HEK293 (cell line): Measurements from ENCODE around the gene EPS8L3.
A peak's percentile ranks its signal among the peaks of the same experiment; 100 is the strongest.

Experiments
- CTCF ChIA-PET: fragments of 350-600 bp; formaldehyde crosslinking; extraction: SDS; loops from one replicate; lab custom pipeline; 2021; ENCODE audit warnings: antibody characterized with exemption; lab: Yijun Ruan, JAX
- POLR2A ChIA-PET: fragments of 300-600 bp; formaldehyde crosslinking; extraction: SDS; loops from one replicate; lab custom pipeline; 2020; ENCODE audit warnings: antibody characterized with exemption, inconsistent platforms; lab: Yijun Ruan, JAX
- H3K27ac ChIP-seq: fragments of 200-500 bp; sonication (Bioruptor generic); 2 replicates; pipeline ENCODE4 v1.5.1; 2014; ENCODE audit warnings: low read depth, low read length, control low read depth, inconsistent platforms; ENCODE audit errors: extremely low read depth
- H3K36me3 ChIP-seq, 2 experiments: fragments of 200-500 bp in 1 of 2; sonication (Bioruptor generic) in 1 of 2; 1 replicate in 1 of 2; 2 replicates in 1 of 2; pipeline ENCODE4 v1.5.1; 2014 to 2017; ENCODE audit warnings: inconsistent platforms in 2 of 2, low read length in 2 of 2; ENCODE audit not compliant: control insufficient read depth in 2 of 2, insufficient read depth in 1 of 2
- H3K4me1 ChIP-seq: fragments of 200-500 bp; sonication (Bioruptor generic); 2 replicates; pipeline ENCODE4 v1.5.1; 2014; ENCODE audit warnings: mild to moderate bottlenecking, low read length, inconsistent platforms; ENCODE audit not compliant: control insufficient read depth, insufficient read depth
- H3K4me3 ChIP-seq: 2 replicates; pipeline ENCODE4 v1.5.1; 2011; ENCODE audit warnings: low read depth, mild to moderate bottlenecking, control low read depth, low read length, moderate library complexity
- H3K9me3 ChIP-seq: fragments of 200-500 bp; sonication (Bioruptor generic); 2 replicates; pipeline ENCODE4 v1.5.1; 2014; ENCODE audit warnings: low read depth, low read length, inconsistent platforms; ENCODE audit not compliant: control insufficient read depth, insufficient read depth
- CTCF ChIP-seq: fragments of 450-650 bp; formaldehyde crosslinking; IDR thresholded peaks from 2 replicates; pipeline ENCODE4 v1.5.1; 2016; ENCODE audit warnings: missing biosample characterization, missing genetic modification characterization
- GLIS1 ChIP-seq: fragments of 450-650 bp; formaldehyde crosslinking; IDR thresholded peaks from 2 replicates; pipeline ENCODE4 v1.5.1; 2016; ENCODE audit warnings: missing biosample characterization, missing genetic modification characterization
- KLF17 ChIP-seq: fragments of 450-650 bp; formaldehyde crosslinking; IDR thresholded peaks from 2 replicates; pipeline ENCODE4 v1.5.1; 2016; ENCODE audit warnings: missing biosample characterization, missing genetic modification characterization
- OSR2 ChIP-seq: fragments of 450-650 bp; formaldehyde crosslinking; IDR thresholded peaks from 2 replicates; pipeline ENCODE4 v1.5.1; 2016; ENCODE audit warnings: missing biosample characterization, missing genetic modification characterization
- ZIC2 ChIP-seq: fragments of 450-650 bp; formaldehyde crosslinking; IDR thresholded peaks from 2 replicates; pipeline ENCODE4 v1.5.1; 2016; ENCODE audit warnings: missing biosample characterization, missing genetic modification characterization
- ZNF16 ChIP-seq: fragments of 450-650 bp; formaldehyde crosslinking; IDR thresholded peaks from 2 replicates; pipeline ENCODE4 v1.5.1; 2016; ENCODE audit warnings: low read depth, missing biosample characterization, missing genetic modification characterization
- ZNF266 ChIP-seq: fragments of 450-650 bp; formaldehyde crosslinking; IDR thresholded peaks from 2 replicates; pipeline ENCODE4 v1.5.1; 2016; ENCODE audit warnings: missing biosample characterization, missing genetic modification characterization, low read depth
- ZNF37A ChIP-seq: fragments of 450-650 bp; IDR thresholded peaks from 2 replicates; pipeline ENCODE4 v1.5.1; 2018; ENCODE audit warnings: missing biosample characterization, missing genetic modification characterization
- ZNF529 ChIP-seq: fragments of 450-650 bp; formaldehyde crosslinking; IDR thresholded peaks from 2 replicates; pipeline ENCODE4 v1.5.1; 2017; ENCODE audit warnings: missing genetic modification characterization, missing biosample characterization; ENCODE audit not compliant: insufficient replicate concordance
- ZNF610 ChIP-seq: fragments of 450-650 bp; formaldehyde crosslinking; IDR thresholded peaks from 2 replicates; pipeline ENCODE4 v1.5.1; 2016; ENCODE audit warnings: missing biosample characterization, missing genetic modification characterization, borderline replicate concordance
- ZNF76 ChIP-seq: fragments of 450-650 bp; formaldehyde crosslinking; IDR thresholded peaks from 2 replicates; pipeline ENCODE4; 2016; ENCODE audit warnings: low read depth, missing biosample characterization, missing genetic modification characterization, borderline replicate concordance

EPS8L3 gene

GRCh38 chr1:109785446-109786111, 21.9 kb upstream of the EPS8L3 start (continued):
- TF ChIP-seq ZNF16 (tag by site-specific recombination) (no peak), ZNF37A (tag by site-specific recombination) (no peak), ZNF610 (no peak)

GRCh38 chr1:109784551-109785252, 21.0 kb upstream of the EPS8L3 start:
- no peaks in the 10 kb centered on the region for H3K36me3 ChIP-seq
- ChIA-PET POLR2A (interaction anchor here (0.6 to 1.3 kb wide), 2 partner anchors 9 to 200 kb away, joined by 3 to 4 read pairs; partner anchors contain the start of gene AHCYL1), CTCF (interaction anchor here (0.7 to 17.6 kb wide), 4 partner anchors 10 to 197 kb away, joined by 3 to 522 read pairs (median 4); partner anchors contain the start of gene AHCYL1)
- H3K9me3 ChIP-seq: no peaks in the 10 kb centered on the region
- H3K4me3 ChIP-seq: no peak overlapping the region
- 0 out of 2 replicates have a peak, but pooled peaks cover 3% of the 10 kb centered on the region for H3K4me1 ChIP-seq
- no peak overlapping the region for H3K27ac ChIP-seq
- TF ChIP-seq CTCF (tag by site-specific recombination) (no peak), ZNF529 (tag by site-specific recombination) (no peak), ZIC2 (tag by site-specific recombination) (peak; percentile 89), ZNF266 (tag by site-specific recombination) (no peak)

- POLR2A ChIA-PET: no interaction called here
- Histone ChIP-seq H3K4me3 (no peak overlapping the region), H3K36me3 (no peaks in the 10 kb centered on the region), H3K27ac (no peak overlapping the region), H3K4me1 (0 out of 2 replicates have a peak, but pooled peaks cover 3% of the 10 kb centered on the region), H3K9me3 (no peaks in the 10 kb centered on the region)
- 0 out of 2 replicates have a peak, but pooled peaks have one; percentile 7 for TF ChIP-seq ZIC2 (tag by site-specific recombination)
- no peak for TF ChIP-seq ZNF16 (tag by site-specific recombination)
- TF ChIP-seq GLIS1 (tag by site-specific recombination): peak; percentile 38; the same call in 1 of the 2 replicates
- TF ChIP-seq OSR2 (tag by site-specific recombination): peak; percentile 60
- no peak for TF ChIP-seq KLF17 (tag by site-specific recombination)
- CTCF ChIA-PET: interaction anchor here (0.7 to 17.6 kb wide), 8 partner anchors 6 to 228 kb away, joined by 3 to 522 read pairs (median 3); partner anchors contain the start of gene AHCYL1
Measured at GRCh38 chr1:109783436-109783835, 19.7 kb upstream of the EPS8L3 start.

GRCh38 chr1:109782927-109783326, 19.2 kb upstream of the EPS8L3 start:
- H3K9me3 ChIP-seq: no peaks in the 10 kb centered on the region
- H3K36me3 ChIP-seq: no peaks in the 10 kb centered on the region
- H3K27ac ChIP-seq: no peak overlapping the region
- POLR2A ChIA-PET: interaction anchor here (0.5 kb wide), 1 partner anchor 121 kb away, joined by 3 read pairs; no protein-coding TSS in a partner anchor
- 0 out of 2 replicates have a peak, but pooled peaks cover 3% of the 10 kb centered on the region for H3K4me1 ChIP-seq
- TF ChIP-seq ZNF76: no peak
- TF ChIP-seq ZNF37A (tag by site-specific recombination): no peak
- H3K4me3 ChIP-seq: no peak overlapping the region
- CTCF ChIA-PET: interaction anchor here (0.7 to 17.6 kb wide), 8 partner anchors 6 to 228 kb away, joined by 3 to 522 read pairs (median 3); partner anchors contain the start of gene AHCYL1
